ENCODE data around the gene PPP2R2D. TPM values are rescaled to one million over a fixed set of nuclear protein-coding genes. Genes with fewer than 3 reads are reported as not detected.

The PPP2R2D gene
- 64.1 TPM for total RNA-seq

DNA sequence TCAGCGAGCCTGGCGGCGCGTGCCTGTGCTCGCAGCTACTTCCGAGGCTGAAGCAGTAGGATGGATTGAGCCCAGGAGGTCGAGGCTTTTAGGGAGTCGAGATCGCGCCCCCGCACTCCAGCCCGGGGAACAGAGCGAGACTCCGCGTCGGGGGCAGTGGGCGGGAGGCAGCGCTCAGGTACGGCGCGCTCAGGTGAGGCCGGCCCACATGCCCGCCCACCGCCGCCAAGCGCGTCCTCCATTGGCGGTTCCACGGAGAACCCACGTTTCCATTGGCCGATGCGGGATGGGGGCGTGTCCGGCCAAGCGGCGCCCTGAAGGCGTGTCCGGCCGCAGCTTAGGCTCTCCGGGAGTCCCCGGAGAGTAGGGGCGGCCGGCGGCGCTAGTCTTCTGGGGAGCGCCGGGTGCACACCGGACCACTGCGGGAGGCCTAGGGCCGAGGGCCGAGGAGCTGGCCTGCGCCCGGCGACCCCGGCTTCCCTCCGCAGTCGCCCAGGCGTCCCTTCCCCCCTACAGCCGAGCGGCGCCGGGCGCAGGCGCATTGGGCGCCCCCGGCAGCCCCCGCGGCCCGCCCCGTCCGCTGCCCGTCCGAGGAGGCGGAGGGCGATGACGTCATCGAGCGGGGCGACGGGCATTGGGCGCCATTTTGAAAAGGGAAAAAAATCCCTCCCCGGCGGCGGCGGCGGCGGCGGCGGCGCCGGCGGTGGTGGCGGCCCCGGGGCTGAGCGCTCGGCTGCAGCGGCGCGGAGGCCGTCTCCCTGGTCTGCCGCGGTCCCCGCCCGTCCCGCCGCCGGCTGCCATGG is at the start of gene PPP2R2D:
Gene PPP2R2D, plus strand, starts transcription at position 659 of the 803 bp plus-strand sequence. Its CDS starts 141 bp downstream, at position 800.
- DNase-seq: peak; percentile 91

- DNase-seq: no peak
Observed at GRCh38 chr10:131851346-131851745, 49.5 kb upstream of the PPP2R2D start.

DNA sequence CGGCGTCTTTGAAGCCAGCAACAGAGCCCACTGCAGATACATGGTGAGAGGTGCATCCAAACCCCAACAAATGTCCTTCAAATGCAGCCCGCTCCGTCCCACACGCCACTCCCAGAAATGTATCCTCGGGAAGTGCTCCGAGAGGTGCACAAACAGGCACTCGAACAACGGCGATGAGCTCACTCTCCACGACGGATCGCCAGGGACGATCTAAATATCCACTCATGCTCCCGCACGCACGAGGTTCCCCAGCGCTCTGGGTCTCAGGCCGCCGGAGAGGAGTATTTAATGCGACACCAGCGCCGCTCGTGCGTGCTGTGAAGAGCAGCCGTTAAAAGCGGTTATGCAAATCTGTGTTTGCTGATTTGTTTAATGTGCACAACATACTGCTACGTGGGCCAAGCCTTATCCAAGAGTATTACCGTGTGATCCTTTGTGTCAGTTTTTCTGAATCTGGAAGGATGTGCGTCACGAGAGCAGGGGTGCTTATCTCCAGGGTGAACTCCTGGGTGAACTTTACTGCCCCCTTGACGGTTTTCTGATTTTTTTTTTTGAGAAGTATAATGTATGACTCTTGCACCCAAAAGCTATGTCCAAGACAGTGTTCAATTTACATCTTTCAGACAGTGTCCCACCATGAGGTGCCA is 48.5 kb upstream of the PPP2R2D start:
- DNase-seq: no peak

- no peak for DNase-seq
Observed at GRCh38 chr10:131852823-131853609, 47.8 kb upstream of the PPP2R2D start.

- no peak for DNase-seq
Observed at GRCh38 chr10:131853610-131853964, 47.2 kb upstream of the PPP2R2D start.

DNA sequence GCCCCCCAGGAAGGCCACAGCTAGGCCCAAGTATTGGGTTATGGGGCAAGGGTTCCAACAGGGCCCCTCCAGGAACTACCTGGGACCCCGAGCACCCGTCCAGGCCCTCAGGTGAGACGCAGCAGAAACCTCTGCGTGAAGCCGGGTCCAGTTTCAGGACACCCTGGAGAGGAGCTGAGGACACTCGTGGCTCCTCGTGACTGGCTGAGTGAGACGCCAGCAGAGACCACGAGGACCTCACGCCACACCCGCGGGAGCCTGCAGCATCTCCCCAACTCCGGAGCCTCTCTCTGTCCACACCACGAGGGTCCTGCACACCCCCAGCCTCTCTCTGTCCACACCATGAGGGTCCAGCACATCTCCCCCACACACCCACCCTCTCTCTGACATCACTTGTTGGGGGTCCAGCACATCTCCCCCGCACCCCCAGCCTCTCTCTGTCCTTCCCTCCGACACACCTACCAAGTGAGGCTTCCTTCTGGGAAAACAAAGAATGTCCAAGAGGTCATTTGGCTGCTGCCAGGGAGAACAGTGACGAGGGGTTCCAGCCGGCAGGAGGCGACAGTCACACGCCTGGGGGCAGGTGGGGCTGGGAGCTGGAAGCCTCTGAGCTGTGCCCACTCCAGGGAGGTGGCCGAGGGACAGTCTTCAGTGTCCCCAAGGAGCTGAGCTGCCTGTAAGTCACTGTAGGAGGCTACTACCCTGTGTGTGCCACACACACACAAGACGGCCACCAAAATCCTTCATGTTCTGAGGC is 46.1 kb upstream of the PPP2R2D start:
- DNase-seq: no peak

DNA sequence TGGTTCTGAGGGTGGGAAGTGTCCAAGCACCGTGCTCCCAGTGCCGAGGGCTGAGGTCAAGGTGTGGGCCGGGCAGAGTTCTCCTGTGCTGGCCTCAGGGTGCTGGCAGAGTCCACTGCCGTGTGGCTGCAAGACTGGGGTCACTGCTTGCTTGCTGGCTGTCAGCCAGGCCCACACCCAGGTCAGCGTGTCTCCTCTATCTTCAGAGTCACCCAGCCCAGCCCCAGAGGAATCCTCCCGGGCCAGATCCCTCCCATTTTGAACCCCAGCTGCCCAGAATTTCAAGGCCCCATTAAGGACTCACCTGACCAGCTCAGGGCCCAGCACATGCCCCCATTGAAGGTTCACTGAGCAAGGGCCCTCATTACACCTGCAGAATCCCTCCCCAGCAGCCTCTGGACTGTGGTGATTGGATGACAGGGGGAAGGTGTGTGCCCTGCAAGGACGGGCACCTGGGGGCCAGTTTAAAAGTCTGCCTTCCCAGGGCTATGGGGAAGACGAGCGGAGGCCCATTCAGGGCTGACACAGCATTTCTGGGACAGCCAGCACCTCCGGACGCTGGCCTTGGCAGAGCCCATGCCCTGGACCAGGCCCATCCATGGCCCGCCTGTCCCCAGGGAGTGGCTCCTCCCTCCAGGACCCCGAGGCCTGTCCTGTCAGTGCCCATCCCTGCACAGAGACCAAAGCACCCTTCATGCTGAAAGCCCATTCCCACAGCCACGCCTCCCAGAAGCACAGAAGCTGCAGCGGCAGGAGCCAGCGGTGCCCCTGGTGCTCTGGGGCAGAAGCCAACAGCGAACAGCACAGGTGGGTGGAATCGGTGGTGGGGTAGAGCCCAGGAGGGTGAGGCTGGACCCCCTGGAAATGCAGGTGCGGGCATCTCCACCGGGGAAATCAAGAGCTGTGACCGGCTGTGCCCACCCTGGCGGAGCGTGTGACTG is 45.1 kb upstream of the PPP2R2D start:
- DNase-seq: no peak

GRCh38 chr10:131856441-131857094 is 44.2 kb upstream of the PPP2R2D start:
- no peak for DNase-seq

- DNase-seq: no peak
Observed at GRCh38 chr10:131857156-131858117, 43.4 kb upstream of the PPP2R2D start.

- no peak for DNase-seq
Observed at GRCh38 chr10:131858118-131858515, 42.7 kb upstream of the PPP2R2D start.

DNA sequence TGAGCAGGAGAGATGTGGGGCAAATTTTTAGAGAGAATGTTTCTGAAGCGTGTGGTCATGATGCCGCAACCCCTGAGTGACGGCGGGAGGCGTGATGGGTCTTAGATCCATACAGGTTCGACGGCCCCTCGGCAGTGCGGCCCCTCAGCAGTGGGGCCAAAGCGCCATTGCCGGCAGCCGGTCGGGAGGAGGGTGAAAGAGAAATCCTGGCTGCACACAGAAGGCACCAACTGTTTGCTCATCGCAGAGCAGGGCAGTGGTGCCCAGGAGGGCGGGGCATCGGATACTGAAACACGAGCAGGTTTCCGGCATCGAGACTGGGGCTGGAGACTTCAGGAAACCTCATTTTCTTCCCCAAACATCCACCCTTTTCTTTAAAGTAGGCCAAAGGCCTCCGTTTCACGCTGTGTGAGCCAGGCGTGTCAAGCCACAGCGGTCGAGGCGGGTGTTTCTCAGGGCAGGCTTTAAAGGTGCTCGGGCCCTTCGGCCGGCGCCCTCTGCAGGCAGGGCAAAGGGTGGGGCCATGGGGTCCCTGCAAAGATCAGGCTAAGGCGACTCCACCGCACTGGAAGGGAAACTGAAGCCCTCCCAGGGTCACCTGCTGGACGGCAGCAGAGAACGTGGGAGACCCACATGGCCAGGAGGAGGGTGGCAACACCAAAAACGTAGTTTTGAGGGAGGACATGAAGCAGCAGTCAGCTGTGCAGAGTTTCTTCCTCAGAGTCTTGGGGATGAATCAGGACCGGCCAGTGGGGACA is 42.0 kb upstream of the PPP2R2D start:
- DNase-seq: no peak

GRCh38 chr10:131859341-131860020 is 41.3 kb upstream of the PPP2R2D start:
- no peak for DNase-seq

DNA sequence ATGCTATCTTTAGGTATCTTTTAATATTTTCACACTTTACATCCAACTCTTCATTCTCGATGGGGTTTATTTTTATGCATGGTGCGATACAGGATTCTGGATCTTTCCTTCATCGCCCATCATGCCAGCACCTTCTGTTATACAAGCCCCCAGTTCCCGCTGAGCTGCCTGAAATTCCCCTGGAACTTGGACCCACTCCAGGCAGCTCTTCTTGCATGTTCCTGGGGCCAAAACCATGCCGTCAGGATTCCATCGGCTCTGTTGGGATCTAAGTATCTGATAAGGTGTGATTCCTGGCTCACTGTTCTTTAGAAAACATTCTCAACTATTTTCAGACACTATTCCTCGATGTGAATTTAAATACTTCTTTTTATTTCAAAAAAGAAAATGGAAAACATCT is 40.5 kb upstream of the PPP2R2D start:
- no peak for DNase-seq

- DNase-seq: no peak
Observed at GRCh38 chr10:131860806-131861440, 39.9 kb upstream of the PPP2R2D start.

DNA sequence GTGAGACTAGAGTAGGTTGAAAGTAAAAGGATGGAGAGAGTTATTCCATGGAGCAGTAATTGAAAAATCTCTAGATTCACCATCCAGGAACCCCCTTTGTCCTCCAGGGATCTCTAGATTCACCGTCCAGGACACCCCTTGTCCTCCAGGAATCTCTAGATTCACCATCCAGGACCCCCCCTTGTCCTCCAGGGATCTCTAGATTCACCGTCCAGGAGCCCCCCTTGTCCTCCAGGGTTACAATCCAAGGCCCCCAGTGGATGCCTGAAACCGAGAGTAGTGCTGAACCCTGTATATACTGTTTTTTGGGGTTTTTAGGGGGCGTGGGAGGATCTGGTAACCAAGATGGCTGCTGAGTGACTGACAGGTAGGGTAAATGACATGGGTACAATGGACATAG is 38.3 kb upstream of the PPP2R2D start:
- no peak for DNase-seq

DNA sequence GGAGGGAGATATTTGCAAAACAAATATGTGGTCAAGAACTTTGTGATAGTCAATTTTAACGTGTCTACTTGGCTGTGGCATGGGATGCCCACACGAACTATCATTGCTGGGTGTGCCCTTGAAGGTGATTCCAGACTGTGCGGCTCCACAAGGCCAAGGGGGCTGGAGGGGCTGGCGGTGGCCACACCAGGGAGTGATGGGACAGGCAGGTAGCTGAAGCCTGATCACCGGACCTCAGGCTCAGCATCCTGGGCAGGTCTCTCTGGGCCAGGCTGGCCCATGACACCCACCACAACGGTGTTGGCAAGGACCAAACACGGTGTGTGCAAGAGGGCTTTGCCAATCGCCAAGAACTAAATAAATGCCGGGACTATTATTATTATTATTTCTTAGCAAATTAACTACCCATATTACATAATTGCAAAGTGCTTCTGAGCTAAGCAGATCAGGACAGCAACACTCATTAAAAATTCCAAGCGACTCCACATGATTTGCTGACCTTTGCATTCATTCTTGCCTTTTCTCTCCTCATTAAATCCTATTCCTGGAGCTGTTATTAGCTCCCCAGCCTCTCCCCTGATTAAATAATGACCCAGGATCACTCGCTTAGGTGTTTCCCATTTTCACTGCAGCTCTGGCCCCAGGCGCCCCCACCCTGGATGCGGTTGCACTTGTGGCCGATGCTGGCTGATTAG is 35.4 kb upstream of the PPP2R2D start:
- DNase-seq: no peak

GRCh38 chr10:131866673-131867072 is 34.1 kb upstream of the PPP2R2D start:
- DNase-seq: no peak

Measured in occipital lobe (tissue), 2 donors.